ENCODE data around the gene STIMATE.

DNA sequence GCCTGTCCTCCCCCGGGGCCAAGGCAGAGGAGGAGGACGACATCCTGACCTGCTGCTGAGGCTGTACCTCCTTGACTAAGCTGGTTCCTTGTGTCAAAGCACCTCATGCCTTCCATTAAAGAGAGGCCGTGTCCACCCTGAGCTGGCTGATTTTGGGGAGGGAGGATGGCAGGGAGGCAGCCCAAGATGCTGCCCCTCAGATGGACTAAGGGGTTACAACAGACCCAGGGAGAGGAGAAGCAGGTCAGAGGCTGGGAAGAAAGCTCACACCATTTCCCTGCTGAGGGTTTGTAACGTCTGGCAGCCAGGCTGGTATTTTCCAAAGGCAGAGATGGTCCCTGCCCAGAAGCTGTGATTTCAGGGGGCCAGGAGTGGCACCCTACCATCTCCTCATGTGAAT is 105.4 kb downstream of the STIMATE start:
- TF ChIP-seq CTCF (IDR thresholded peaks at IDR 0.05) (no peak), POLR2A (IDR thresholded peaks at IDR 0.05) (no peak)
